PFSK-1 (cell line): ENCODE data around the gene PROB1.

Source experiments
- FOXP2 ChIP-seq: optimal IDR thresholded peaks from 2 replicates; pipeline ENCODE3; 2011; ENCODE audit warnings: borderline replicate concordance, control low read depth, inconsistent platforms; ENCODE audit not compliant: insufficient read depth; ENCODE audit errors: extremely low read length, extremely low read depth
- POLR2AphosphoS5 ChIP-seq: IDR thresholded peaks from 2 replicates; pipeline ENCODE4 v1.6.1; 2012; ENCODE audit warnings: low read depth, mild to moderate bottlenecking, control low read depth, low read length, moderate library complexity
- SIN3A ChIP-seq: IDR thresholded peaks from 2 replicates; pipeline ENCODE4 v1.6.1; 2012; ENCODE audit warnings: mild to moderate bottlenecking, low read length, moderate library complexity, borderline replicate concordance; ENCODE audit not compliant: insufficient read depth
- TAF1 ChIP-seq: IDR thresholded peaks from 2 replicates; pipeline ENCODE4 v1.6.1; 2012; ENCODE audit warnings: low read length, control low read depth, borderline replicate concordance; ENCODE audit not compliant: insufficient read depth
- TF ChIP-seq, protein P1 (sequence below), 2 experiments: IDR thresholded peaks; 2 replicates each; pipeline versions ENCODE4 v1.6.1 to v1.8.0; 2011 to 2012; ENCODE audit warnings: low read depth in 2 of 2, low read length in 2 of 2, control low read depth in 1 of 2, inconsistent platforms in 1 of 2, mild to moderate bottlenecking in 1 of 2, moderate library complexity in 1 of 2; ENCODE audit not compliant: insufficient read depth in 1 of 2

PROB1 gene

DNA sequence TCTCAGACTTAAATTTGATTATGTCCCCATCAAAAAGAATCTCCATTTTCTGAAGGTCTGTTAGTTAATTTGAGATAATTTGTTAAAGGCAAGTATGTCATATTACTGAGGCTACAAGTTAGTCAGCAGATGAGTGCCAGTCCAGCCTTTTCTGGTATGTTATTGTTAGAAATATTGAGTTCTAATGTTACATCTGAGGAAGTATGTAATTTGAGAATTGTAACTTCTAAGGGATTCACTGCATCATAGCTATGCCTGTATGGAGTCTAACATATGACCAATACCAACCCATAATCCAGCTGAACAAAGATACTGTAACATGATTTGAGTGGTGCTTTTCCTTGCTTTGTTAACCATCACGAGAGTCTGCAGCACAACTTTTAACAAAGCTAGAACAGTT, 25.7 kb downstream of the PROB1 start:
- TF ChIP-seq FOXP2 (no peak), TAF1 (no peak), SIN3A (no peak), POLR2AphosphoS5 (no peak)
- TF ChIP-seq, protein P1, sequence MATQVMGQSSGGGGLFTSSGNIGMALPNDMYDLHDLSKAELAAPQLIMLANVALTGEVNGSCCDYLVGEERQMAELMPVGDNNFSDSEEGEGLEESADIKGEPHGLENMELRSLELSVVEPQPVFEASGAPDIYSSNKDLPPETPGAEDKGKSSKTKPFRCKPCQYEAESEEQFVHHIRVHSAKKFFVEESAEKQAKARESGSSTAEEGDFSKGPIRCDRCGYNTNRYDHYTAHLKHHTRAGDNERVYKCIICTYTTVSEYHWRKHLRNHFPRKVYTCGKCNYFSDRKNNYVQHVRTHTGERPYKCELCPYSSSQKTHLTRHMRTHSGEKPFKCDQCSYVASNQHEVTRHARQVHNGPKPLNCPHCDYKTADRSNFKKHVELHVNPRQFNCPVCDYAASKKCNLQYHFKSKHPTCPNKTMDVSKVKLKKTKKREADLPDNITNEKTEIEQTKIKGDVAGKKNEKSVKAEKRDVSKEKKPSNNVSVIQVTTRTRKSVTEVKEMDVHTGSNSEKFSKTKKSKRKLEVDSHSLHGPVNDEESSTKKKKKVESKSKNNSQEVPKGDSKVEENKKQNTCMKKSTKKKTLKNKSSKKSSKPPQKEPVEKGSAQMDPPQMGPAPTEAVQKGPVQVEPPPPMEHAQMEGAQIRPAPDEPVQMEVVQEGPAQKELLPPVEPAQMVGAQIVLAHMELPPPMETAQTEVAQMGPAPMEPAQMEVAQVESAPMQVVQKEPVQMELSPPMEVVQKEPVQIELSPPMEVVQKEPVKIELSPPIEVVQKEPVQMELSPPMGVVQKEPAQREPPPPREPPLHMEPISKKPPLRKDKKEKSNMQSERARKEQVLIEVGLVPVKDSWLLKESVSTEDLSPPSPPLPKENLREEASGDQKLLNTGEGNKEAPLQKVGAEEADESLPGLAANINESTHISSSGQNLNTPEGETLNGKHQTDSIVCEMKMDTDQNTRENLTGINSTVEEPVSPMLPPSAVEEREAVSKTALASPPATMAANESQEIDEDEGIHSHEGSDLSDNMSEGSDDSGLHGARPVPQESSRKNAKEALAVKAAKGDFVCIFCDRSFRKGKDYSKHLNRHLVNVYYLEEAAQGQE (IDR thresholded peaks at IDR 0.05; ENCODE audit: insufficient read depth in 1 of 2, low read depth in 2 of 2, low read length in 2 of 2): no peak

DNA sequence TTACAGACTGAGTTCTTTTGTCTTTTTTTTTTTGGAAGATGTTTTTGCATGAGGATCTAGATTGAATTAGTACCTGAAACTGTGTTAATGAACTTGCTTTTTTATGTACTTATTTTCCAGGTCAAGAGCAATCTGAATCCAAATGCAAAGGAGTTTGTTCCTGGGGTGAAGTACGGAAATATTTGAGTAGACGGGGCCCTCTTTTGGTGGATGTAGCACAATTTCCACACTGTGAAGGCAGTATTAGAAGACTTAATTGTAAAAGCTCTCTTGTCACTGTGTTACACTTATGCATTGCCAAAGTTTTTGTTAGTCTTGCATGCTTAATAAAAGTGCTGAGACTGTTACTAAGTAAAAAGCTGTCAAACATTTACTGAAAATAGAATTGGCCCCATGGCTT, 26.3 kb downstream of the PROB1 start:
- TF ChIP-seq, protein P1 (IDR thresholded peaks at IDR 0.05; ENCODE audit: insufficient read depth in 1 of 2, low read depth in 2 of 2, low read length in 2 of 2): no peak
- TF ChIP-seq FOXP2 (no peak), SIN3A (no peak), POLR2AphosphoS5 (no peak), TAF1 (no peak)

DNA sequence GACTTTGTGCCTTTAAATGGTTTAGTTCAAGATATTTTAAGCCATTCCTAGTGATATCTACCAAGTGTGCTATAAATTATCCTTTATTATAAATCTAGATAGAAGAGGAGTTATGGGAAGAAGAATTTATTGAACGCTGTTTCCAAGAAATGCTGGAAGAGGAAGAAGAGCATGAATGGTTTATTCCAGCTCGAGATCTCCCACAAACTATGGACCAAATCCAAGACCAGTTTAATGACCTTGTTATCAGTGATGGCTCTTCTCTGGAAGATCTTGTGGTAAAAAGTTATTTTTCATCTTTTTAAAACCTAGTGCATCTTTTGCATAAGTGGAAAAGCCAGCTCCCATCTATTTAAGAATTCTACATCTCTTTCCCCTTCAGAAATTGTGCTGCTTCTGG, 30.4 kb downstream of the PROB1 start:
- no peak for TF ChIP-seq SIN3A
- TF ChIP-seq, protein P1 (IDR thresholded peaks at IDR 0.05; ENCODE audit: insufficient read depth in 1 of 2, low read depth in 2 of 2, low read length in 2 of 2): no peak
- TF ChIP-seq POLR2AphosphoS5: no peak
- TF ChIP-seq FOXP2: no peak
- TF ChIP-seq TAF1: no peak

DNA sequence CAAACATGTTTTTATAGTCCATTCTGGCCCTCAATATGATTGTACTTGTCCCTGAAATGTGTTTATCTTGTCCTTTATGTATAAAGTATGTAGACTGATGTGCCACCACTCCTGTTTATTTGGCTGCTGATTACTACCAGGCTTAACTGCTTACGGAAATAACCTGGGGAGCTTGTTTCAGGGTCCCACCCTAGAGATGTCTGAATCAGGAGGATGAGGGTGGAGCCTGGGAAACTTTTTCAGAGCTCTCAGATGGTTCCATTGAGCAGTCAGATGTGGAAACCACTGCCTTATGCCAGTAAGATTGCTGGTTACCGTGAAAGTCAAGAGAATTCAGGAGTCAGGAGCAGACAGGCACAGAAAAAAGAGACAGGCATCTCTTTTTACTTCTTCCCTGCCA, 31.0 kb downstream of the PROB1 start:
- TF ChIP-seq FOXP2 (no peak), SIN3A (no peak), TAF1 (no peak), POLR2AphosphoS5 (no peak)
- TF ChIP-seq, protein P1 (IDR thresholded peaks at IDR 0.05; ENCODE audit: insufficient read depth in 1 of 2, low read depth in 2 of 2, low read length in 2 of 2): no peak
